ENCODE measurements around the gene SGIP1. TPM values are rescaled to one million over a fixed set of nuclear protein-coding genes. Genes with fewer than 3 reads are reported as not detected.

SGIP1 gene
- total and polyA plus RNA-seq, 2 experiments from 2014 or later = 4.0 to 7.7 TPM

GRCh38 chr1:66511118-66511517 is 22.8 kb upstream of the SGIP1 start:
- no peaks in the 10 kb centered on the region for H3K9me2 ChIP-seq (ENCODE audit: insufficient read depth)
- peaks cover 7% of the 10 kb centered on the region; the same call in 1 of the 2 replicates for H3F3A ChIP-seq (ENCODE audit: insufficient read depth)
- peaks cover 7% of the 10 kb centered on the region for H3K4me1 ChIP-seq (ENCODE audit: insufficient read depth)
- 79 to 87% methylated on average over 1 of the region's 1 CpG for WGBS, 2 experiments (ENCODE audit: low coverage in 1 of 2, low lambda C conversion rate in 2 of 2, missing lambda C conversion rate in 2 of 2)
- no peak for DNase-seq
- H3K9me3 ChIP-seq (ENCODE audit: low read depth) = no peaks in the 10 kb centered on the region
- in situ Hi-C loops (cut with MboI) = no loop called here
- H3K4me2 ChIP-seq (ENCODE audit: unreplicated experiment) = no peak overlapping the region
- H4K20me1 ChIP-seq (ENCODE audit: insufficient read depth) = no peaks in the 10 kb centered on the region
- H3K36me3 ChIP-seq (ENCODE audit: low read depth) = no peaks in the 10 kb centered on the region
- H3K4me3 ChIP-seq = no peak overlapping the region
- no peak overlapping the region for H3K27ac ChIP-seq
- H3K27me3 ChIP-seq (replicated peaks; ENCODE audit: insufficient read depth) = no peaks in the 10 kb centered on the region
- no peak overlapping the region for H3K9ac ChIP-seq
- TF ChIP-seq EZH2phosphoT487 (IDR thresholded peaks at IDR 0.05; ENCODE audit: insufficient read depth, low read depth) (no peak), EZH2 (IDR thresholded peaks at IDR 0.05; ENCODE audit: insufficient read depth, poor library complexity, severe bottlenecking) (no peak)
- H2AFZ ChIP-seq = no peak overlapping the region
- H3K79me2 ChIP-seq (ENCODE audit: insufficient read depth) = no peaks in the 10 kb centered on the region

GRCh38 chr1:66517959-66518358 is 16.0 kb upstream of the SGIP1 start:
- Histone ChIP-seq H2AFZ (no peak overlapping the region), H3K4me2 (ENCODE audit: unreplicated experiment) (no peak overlapping the region), H3K27ac (no peak overlapping the region), H3F3A (ENCODE audit: insufficient read depth) (peaks cover 20% of the 10 kb centered on the region), H3K9ac (no peak overlapping the region), H4K20me1 (ENCODE audit: insufficient read depth) (no peaks in the 10 kb centered on the region), H3K4me1 (ENCODE audit: insufficient read depth) (peaks cover 11% of the 10 kb centered on the region), H3K36me3 (ENCODE audit: low read depth) (no peaks in the 10 kb centered on the region), H3K9me2 (ENCODE audit: insufficient read depth) (no peaks in the 10 kb centered on the region), H3K9me3 (ENCODE audit: low read depth) (no peaks in the 10 kb centered on the region), H3K4me3 (no peak overlapping the region), H3K27me3 (replicated peaks; ENCODE audit: insufficient read depth) (no peaks in the 10 kb centered on the region), H3K79me2 (ENCODE audit: insufficient read depth) (no peaks in the 10 kb centered on the region)
- no peak for DNase-seq
- WGBS, 2 experiments (ENCODE audit: low coverage in 1 of 2, low lambda C conversion rate in 2 of 2, missing lambda C conversion rate in 2 of 2) = 86 to 91% methylated on average over 6 of the region's 6 CpGs
- no peak for TF ChIP-seq EZH2phosphoT487 (IDR thresholded peaks at IDR 0.05; ENCODE audit: insufficient read depth, low read depth)
- TF ChIP-seq EZH2 (IDR thresholded peaks at IDR 0.05; ENCODE audit: insufficient read depth, poor library complexity, severe bottlenecking) = no peak
- in situ Hi-C loops (cut with MboI) = no loop called here

DNA sequence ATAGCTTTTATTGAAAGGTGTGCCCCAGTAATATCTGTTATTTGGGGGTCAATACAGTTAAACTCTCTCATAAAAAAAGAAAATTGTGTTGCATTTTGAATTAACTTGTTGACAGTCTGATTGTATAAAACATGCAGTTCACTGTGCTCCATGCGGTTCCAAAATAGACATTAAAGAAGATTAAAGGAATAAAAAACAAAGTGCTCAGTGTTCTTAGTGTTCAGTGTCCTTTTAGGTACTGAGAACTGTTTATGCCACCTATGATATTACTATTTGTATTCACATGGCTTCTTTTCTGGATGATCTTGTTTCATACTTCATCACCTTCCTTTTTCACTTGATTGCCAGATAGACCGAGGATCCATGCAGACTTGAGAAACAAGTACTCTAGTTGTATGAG is 15.3 kb upstream of the SGIP1 start:
- Histone ChIP-seq H3K9me3 (ENCODE audit: low read depth) (no peaks in the 10 kb centered on the region), H3K27me3 (replicated peaks; ENCODE audit: insufficient read depth) (no peaks in the 10 kb centered on the region), H2AFZ (no peak overlapping the region), H3K79me2 (ENCODE audit: insufficient read depth) (no peaks in the 10 kb centered on the region), H3K4me3 (no peak overlapping the region), H3F3A (ENCODE audit: insufficient read depth) (peaks cover 20% of the 10 kb centered on the region), H3K4me2 (ENCODE audit: unreplicated experiment) (no peak overlapping the region), H3K9me2 (ENCODE audit: insufficient read depth) (no peaks in the 10 kb centered on the region), H3K27ac (no peak overlapping the region), H3K4me1 (ENCODE audit: insufficient read depth) (peaks cover 11% of the 10 kb centered on the region), H3K36me3 (ENCODE audit: low read depth) (no peaks in the 10 kb centered on the region), H3K9ac (no peak overlapping the region), H4K20me1 (ENCODE audit: insufficient read depth) (no peaks in the 10 kb centered on the region)
- DNase-seq = no peak
- WGBS, 2 experiments (ENCODE audit: low coverage in 1 of 2, low lambda C conversion rate in 2 of 2, missing lambda C conversion rate in 2 of 2) = 73 to 77% methylated on average over 2 of the region's 2 CpGs
- no peak for TF ChIP-seq EZH2 (IDR thresholded peaks at IDR 0.05; ENCODE audit: insufficient read depth, poor library complexity, severe bottlenecking)
- no peak for TF ChIP-seq EZH2phosphoT487 (IDR thresholded peaks at IDR 0.05; ENCODE audit: insufficient read depth, low read depth)
- in situ Hi-C loops (cut with MboI) = no loop called here

GRCh38 chr1:66519992-66520391 is 14.0 kb upstream of the SGIP1 start:
- no peak for TF ChIP-seq EZH2phosphoT487 (IDR thresholded peaks at IDR 0.05; ENCODE audit: insufficient read depth, low read depth)
- no peak for TF ChIP-seq EZH2 (IDR thresholded peaks at IDR 0.05; ENCODE audit: insufficient read depth, poor library complexity, severe bottlenecking)
- H2AFZ ChIP-seq = no peak overlapping the region
- no peaks in the 10 kb centered on the region for H4K20me1 ChIP-seq (ENCODE audit: insufficient read depth)
- peaks cover 11% of the 10 kb centered on the region for H3K4me1 ChIP-seq (ENCODE audit: insufficient read depth)
- H3K9me2 ChIP-seq (ENCODE audit: insufficient read depth) = no peaks in the 10 kb centered on the region
- H3K4me3 ChIP-seq = no peak overlapping the region
- H3K27me3 ChIP-seq (replicated peaks; ENCODE audit: insufficient read depth) = no peaks in the 10 kb centered on the region
- no peaks in the 10 kb centered on the region for H3K79me2 ChIP-seq (ENCODE audit: insufficient read depth)
- H3F3A ChIP-seq (ENCODE audit: insufficient read depth) = peaks cover 20% of the 10 kb centered on the region
- H3K9ac ChIP-seq = no peak overlapping the region
- H3K4me2 ChIP-seq (ENCODE audit: unreplicated experiment) = no peak overlapping the region
- 81 to 86% methylated on average over 3 of the region's 3 CpGs for WGBS, 2 experiments (ENCODE audit: low coverage in 1 of 2, low lambda C conversion rate in 2 of 2, missing lambda C conversion rate in 2 of 2)
- DNase-seq = no peak
- no peaks in the 10 kb centered on the region for H3K36me3 ChIP-seq (ENCODE audit: low read depth)
- no peak overlapping the region for H3K27ac ChIP-seq
- H3K9me3 ChIP-seq (ENCODE audit: low read depth) = no peaks in the 10 kb centered on the region
- in situ Hi-C loops (cut with MboI) = no loop called here

- in situ Hi-C loops (cut with MboI) = no loop called here
- no peak overlapping the region for H3K4me3 ChIP-seq
- H3K79me2 ChIP-seq (ENCODE audit: insufficient read depth) = no peaks in the 10 kb centered on the region
- WGBS, 2 experiments (ENCODE audit: low coverage in 1 of 2, low lambda C conversion rate in 2 of 2, missing lambda C conversion rate in 2 of 2) = 97 to 99% methylated on average over 6 of the region's 6 CpGs
- H4K20me1 ChIP-seq (ENCODE audit: insufficient read depth) = no peaks in the 10 kb centered on the region
- no peak for DNase-seq
- H3K9me3 ChIP-seq (ENCODE audit: low read depth) = no peaks in the 10 kb centered on the region
- H3K36me3 ChIP-seq (ENCODE audit: low read depth) = no peaks in the 10 kb centered on the region
- H3K27ac ChIP-seq = no peak overlapping the region
- no peaks in the 10 kb centered on the region for H3K9me2 ChIP-seq (ENCODE audit: insufficient read depth)
- H3K9ac ChIP-seq = no peak overlapping the region
- no peak overlapping the region for H3K4me2 ChIP-seq (ENCODE audit: unreplicated experiment)
- TF ChIP-seq EZH2 (IDR thresholded peaks at IDR 0.05; ENCODE audit: insufficient read depth, poor library complexity, severe bottlenecking) (no peak), EZH2phosphoT487 (IDR thresholded peaks at IDR 0.05; ENCODE audit: insufficient read depth, low read depth) (no peak)
- H3K4me1 ChIP-seq (ENCODE audit: insufficient read depth) = peaks cover 11% of the 10 kb centered on the region
- no peaks in the 10 kb centered on the region for H3K27me3 ChIP-seq (replicated peaks; ENCODE audit: insufficient read depth)
- peaks cover 20% of the 10 kb centered on the region for H3F3A ChIP-seq (ENCODE audit: insufficient read depth)
- H2AFZ ChIP-seq = no peak overlapping the region
Measured at GRCh38 chr1:66520655-66521054, 13.3 kb upstream of the SGIP1 start.
